BLaER1 treated with 17β-estradiol and CSF1 and Interleukin-3, amounts not matched to agents 10 nM and 100 nM (cell line): ENCODE measurements around the gene STRAP.

Source experiments
- H3K27ac ChIP-seq, 11 experiments: shearing (Covaris generic); formaldehyde crosslinking; 2 replicates each; pipeline ENCODE4 v1.8.1; 2022
- H3K27me3 ChIP-seq, 11 experiments: shearing (Covaris generic); formaldehyde crosslinking; 2 replicates each; pipeline ENCODE4 v1.8.1; 2022
- H3K36me3 ChIP-seq, 11 experiments: shearing (Covaris generic); formaldehyde crosslinking; 2 replicates each; pipeline ENCODE4 v1.8.1; 2022
- H3K4me1 ChIP-seq, 10 experiments: shearing (Covaris generic); formaldehyde crosslinking; 2 replicates each; pipeline ENCODE4 v1.8.1; 2022
- H3K4me2 ChIP-seq, 11 experiments: shearing (Covaris generic); formaldehyde crosslinking; 2 replicates each; pipeline ENCODE4 v1.8.1; 2022
- H3K4me3 ChIP-seq, 10 experiments: shearing (Covaris generic); formaldehyde crosslinking; 2 replicates each; pipeline ENCODE4 v1.8.1; 2022
- H3K9ac ChIP-seq, 11 experiments: shearing (Covaris generic); formaldehyde crosslinking; 2 replicates each; pipeline ENCODE4 v1.8.1; 2022
- H3K9me3 ChIP-seq, 11 experiments: shearing (Covaris generic); formaldehyde crosslinking; replicated peaks in 1 of 11; 2 replicates each; pipeline ENCODE4 v1.8.1; 2022
- H4K20me1 ChIP-seq, 11 experiments: shearing (Covaris generic); formaldehyde crosslinking; 2 replicates each; pipeline ENCODE4 v1.8.1; 2022
- Cebpa-rat ChIP-seq, 11 experiments: shearing (Covaris generic); IDR thresholded peaks; 2 replicates each; pipeline ENCODE4 v1.8.1; 2022

STRAP gene

DNA sequence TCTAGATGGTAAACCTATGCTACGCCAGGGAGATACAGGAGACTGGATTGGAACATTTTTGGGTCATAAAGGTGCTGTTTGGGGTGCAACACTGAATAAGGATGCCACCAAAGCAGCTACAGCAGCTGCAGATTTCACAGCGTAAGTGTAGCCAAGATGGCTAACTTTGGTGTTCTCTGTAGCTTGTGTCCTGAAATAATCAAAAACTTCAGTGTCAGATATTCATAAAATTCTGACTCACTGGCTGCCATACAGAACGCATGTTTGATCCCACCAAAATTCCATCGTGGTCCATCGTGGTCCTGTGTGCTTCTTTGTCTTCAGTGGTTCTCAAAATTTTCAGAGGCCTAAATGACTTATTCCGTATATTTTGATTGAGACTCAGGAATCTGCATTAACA, 1.3 kb downstream of the STRAP start:
- Histone ChIP-seq H3K27me3 (no peaks in the 10 kb centered on the region), H3K9ac (peak overlapping the region; percentile 89 to 96 (median 92)), H4K20me1 (peaks cover 41 to 62% (median 59%) of the 10 kb centered on the region in 11 experiments; a peak in 21 of 22 replicates), H3K36me3 (peaks cover 27 to 49% (median 41%) of the 10 kb centered on the region in 11 experiments), H3K4me2 (peak overlapping the region; percentile 82 to 95 (median 92)), H3K4me3 (peak overlapping the region; percentile 90 to 99 (median 96)), H3K9me3 (no peaks in the 10 kb centered on the region), H3K4me1 (peaks cover 16 to 48% (median 28%) of the 10 kb centered on the region in 10 experiments), H3K27ac (peak overlapping the region; percentile 81 to 94 (median 91); a peak in 20 of 22 replicates)
- no peak for TF ChIP-seq Cebpa-rat (IDR thresholded peaks at IDR 0.05)

DNA sequence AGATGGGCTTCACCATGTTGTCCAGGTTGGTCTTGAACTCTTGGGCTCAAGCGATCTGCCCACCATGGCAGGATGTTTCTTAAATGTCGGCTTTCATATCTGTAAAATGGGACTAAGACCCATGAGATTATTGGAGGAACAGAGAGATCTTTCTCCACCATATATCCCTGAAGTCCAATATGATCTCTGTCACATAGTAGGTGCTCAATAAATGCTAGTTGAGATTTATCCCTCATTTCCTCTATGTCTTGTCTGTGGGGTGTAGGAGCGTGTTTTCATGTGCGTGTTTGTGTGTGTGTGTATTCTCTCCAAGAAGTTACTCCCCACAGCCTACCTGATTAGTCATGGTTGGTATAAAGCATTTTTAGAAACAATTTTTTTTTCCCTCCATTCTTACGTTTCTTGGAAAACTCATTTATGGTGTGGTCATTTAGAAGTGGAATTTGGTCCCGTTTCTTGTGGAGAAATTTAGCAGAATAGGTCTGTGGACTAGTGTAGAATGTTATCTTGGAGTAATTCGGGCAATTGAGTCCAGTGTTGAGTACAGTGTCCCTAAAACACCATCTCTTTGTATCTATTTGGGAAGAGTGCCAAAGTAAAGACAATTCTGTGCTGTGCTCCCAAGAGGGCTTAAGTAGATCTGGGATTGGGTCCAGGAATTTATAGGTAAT, 4.3 kb downstream of the STRAP start:
- H3K4me2 ChIP-seq = no peak overlapping the region
- no peaks in the 10 kb centered on the region for H3K9me3 ChIP-seq
- no peak overlapping the region for H3K4me3 ChIP-seq
- H3K4me1 ChIP-seq = peaks cover 16 to 43% (median 22%) of the 10 kb centered on the region in 10 experiments
- no peak for TF ChIP-seq Cebpa-rat (IDR thresholded peaks at IDR 0.05)
- no peaks in the 10 kb centered on the region for H3K27me3 ChIP-seq
- H3K27ac ChIP-seq = no peak overlapping the region
- H3K36me3 ChIP-seq = peaks cover 45 to 79% (median 66%) of the 10 kb centered on the region in 11 experiments
- peaks cover 49 to 91% (median 79%) of the 10 kb centered on the region in 11 experiments; a peak in 21 of 22 replicates for H4K20me1 ChIP-seq
- no peak overlapping the region for H3K9ac ChIP-seq

DNA sequence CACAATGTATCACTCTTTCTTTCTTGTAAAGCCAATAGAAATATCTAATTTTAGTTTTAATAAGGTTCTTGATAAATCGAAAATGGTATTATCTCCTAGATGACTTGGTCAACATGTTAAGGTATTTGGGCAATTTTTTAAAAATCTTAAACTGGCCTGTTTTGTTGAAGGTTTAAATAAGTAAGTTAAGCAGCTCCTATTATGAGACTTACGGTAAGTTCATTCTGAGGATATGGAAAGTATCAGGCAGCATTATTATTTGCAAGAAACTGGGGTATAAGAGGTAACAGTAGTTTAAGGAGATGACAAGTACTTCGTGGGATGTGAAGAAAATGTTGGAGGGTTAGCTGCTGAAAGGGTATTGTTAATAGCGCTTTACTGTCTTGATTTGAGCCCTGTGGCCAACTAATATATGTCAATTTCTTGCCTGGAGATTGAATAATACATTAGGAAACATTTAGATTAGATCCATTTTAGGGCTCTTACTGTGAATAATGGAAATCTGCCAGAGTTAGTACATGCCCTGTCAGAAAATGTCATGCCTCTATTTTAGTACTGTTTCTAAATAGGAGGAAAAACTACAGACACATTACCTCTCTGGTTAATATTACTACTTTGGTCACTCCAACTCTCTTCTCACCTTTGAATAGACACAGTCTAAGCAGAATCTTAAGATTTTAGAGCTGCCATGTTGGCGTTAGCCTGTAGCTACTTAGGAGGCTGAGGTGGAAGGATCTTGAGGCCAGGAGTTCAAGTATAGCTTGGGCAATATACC, 5.0 kb downstream of the STRAP start:
- Histone ChIP-seq H3K4me1 (peaks cover 13 to 43% (median 20%) of the 10 kb centered on the region in 10 experiments), H3K4me2 (no peak overlapping the region), H3K9ac (no peak overlapping the region), H3K27me3 (no peaks in the 10 kb centered on the region), H4K20me1 (peaks cover 52 to 98% (median 79%) of the 10 kb centered on the region in 11 experiments; a peak in 21 of 22 replicates), H3K9me3 (no peaks in the 10 kb centered on the region), H3K27ac (no peak overlapping the region), H3K4me3 (no peak overlapping the region), H3K36me3 (peaks cover 50 to 86% (median 71%) of the 10 kb centered on the region in 11 experiments)
- no peak for TF ChIP-seq Cebpa-rat (IDR thresholded peaks at IDR 0.05)

DNA sequence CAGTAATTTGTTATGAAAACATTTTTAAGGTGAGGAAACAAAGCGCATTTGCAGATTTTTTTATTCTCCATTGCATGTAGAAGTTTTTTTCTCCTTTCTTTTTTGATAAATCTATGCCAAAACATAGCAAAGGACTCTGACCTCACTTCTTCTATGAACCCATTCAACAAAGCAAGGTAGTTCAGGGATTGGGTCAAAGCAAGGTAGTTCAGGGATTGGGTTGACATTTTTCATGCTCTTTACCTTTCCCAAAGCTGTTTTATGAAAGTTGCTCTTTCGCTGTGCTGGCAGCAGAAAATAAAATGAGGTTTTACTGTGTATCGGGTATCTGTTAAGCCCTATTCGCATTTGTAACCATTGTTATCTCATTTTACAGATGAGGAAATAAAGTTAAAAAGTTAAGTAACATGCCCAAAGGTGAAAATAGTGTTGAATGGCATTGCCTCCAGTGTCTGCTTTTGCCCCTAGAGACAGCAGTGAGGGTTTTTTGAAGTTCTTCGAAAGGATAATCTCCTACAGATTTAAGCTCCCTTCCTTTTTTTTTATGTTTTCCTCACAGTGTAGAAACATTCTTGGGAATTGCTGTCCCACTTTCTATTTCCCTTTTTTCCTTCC, 10.6 kb downstream of the STRAP start:
- Histone ChIP-seq H4K20me1 (peaks cover 16 to 84% (median 53%) of the 10 kb centered on the region in 11 experiments; a peak in 20 of 22 replicates), H3K36me3 (peaks cover 77 to 97% (median 85%) of the 10 kb centered on the region in 11 experiments)

DNA sequence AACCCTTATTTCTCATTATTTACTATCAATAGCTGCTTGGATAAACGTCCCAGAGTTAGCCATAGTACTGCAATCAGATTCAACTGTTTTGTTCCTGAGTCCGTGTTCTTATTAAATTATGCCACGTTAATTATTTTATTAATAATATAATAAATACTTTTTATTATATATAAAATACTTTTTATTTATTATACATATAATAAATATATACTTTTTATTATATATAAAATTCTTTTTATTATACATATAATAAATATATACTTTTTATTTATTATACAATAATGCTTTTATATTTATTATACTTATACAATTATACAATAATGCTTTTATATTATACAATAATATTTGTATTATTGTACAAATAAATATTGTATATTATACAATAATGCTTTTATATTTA, 11.1 kb downstream of the STRAP start:
- H3K4me3 ChIP-seq = no peak overlapping the region
- no peak overlapping the region for H3K4me2 ChIP-seq
- no peak overlapping the region for H3K9ac ChIP-seq
- H3K9me3 ChIP-seq = no peaks in the 10 kb centered on the region
- H4K20me1 ChIP-seq = peaks cover 12 to 84% (median 53%) of the 10 kb centered on the region in 11 experiments; a peak in 20 of 22 replicates
- no peak overlapping the region for H3K27ac ChIP-seq
- H3K27me3 ChIP-seq = no peaks in the 10 kb centered on the region
- H3K36me3 ChIP-seq = peaks cover 76 to 97% (median 86%) of the 10 kb centered on the region in 11 experiments
- no peak for TF ChIP-seq Cebpa-rat (IDR thresholded peaks at IDR 0.05)
- no peaks in the 10 kb centered on the region for H3K4me1 ChIP-seq

More for the DNA sequence above, 10.6 kb downstream of the STRAP start:
- H3K9me3 ChIP-seq = no peaks in the 10 kb centered on the region
- H3K9ac ChIP-seq = no peak overlapping the region
- H3K4me3 ChIP-seq = no peak overlapping the region
- H3K27me3 ChIP-seq = no peaks in the 10 kb centered on the region
- H3K4me2 ChIP-seq = no peak overlapping the region
- H3K4me1 ChIP-seq = peaks cover 0 to under 1% (median 0%) of the 10 kb centered on the region in 10 experiments; a peak in 1 of 20 replicates
- TF ChIP-seq Cebpa-rat (IDR thresholded peaks at IDR 0.05) = no peak
- H3K27ac ChIP-seq = no peak overlapping the region

DNA sequence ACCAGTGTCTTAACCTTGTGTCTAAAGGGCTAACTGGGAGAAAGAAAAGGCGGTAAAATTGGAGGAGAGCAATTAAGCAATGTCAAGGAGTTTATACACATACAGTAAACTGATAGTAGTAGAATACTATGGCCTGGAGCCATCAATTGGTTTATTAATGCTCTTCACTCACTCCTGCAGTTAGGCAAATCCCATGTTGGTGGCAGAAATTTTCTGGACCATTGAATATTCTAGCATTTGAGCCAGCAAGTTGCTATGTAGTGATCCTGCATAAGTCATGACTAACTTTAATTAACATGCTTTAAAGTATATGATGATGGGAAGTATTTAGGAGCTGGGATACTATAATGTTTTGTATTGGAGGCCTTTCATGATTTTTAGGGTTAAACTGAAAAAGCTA, 14.7 kb downstream of the STRAP start:
- no peak for TF ChIP-seq Cebpa-rat (IDR thresholded peaks at IDR 0.05)

DNA sequence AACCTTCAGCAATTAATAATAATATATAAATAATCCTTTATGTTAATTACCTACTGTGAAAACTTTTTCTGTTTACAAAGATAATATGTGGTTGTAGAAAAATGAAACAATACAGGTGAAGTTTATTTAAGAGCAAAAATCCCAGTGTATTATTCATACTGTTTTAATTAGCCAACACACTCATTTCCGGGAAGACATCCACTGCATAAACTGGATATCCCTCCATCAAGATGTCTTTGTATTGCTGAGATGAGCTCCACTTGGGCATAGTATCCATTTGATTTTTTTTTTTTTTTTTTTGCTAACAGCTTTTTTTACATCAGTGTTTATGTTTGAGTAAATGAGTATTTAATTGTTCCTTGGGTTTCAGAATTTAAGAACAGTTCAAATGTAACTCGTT, 15.2 kb downstream of the STRAP start:
- H3K4me2 ChIP-seq = no peak overlapping the region
- no peaks in the 10 kb centered on the region for H3K9me3 ChIP-seq
- no peaks in the 10 kb centered on the region for H3K27me3 ChIP-seq
- no peak overlapping the region for H3K9ac ChIP-seq
- no peak overlapping the region for H3K27ac ChIP-seq
- peaks cover 0 to 65% (median 31%) of the 10 kb centered on the region in 11 experiments; a peak in 18 of 22 replicates for H4K20me1 ChIP-seq
- TF ChIP-seq Cebpa-rat (IDR thresholded peaks at IDR 0.05) = no peak
- H3K4me1 ChIP-seq = no peaks in the 10 kb centered on the region
- no peak overlapping the region for H3K4me3 ChIP-seq
- H3K36me3 ChIP-seq = peaks cover 80 to 97% (median 94%) of the 10 kb centered on the region in 11 experiments

More for the DNA sequence above, 14.7 kb downstream of the STRAP start:
- Histone ChIP-seq H3K4me3 (no peak overlapping the region), H3K27ac (no peak overlapping the region), H3K4me2 (no peak overlapping the region), H3K4me1 (no peaks in the 10 kb centered on the region), H3K36me3 (peaks cover 76 to 97% (median 90%) of the 10 kb centered on the region in 11 experiments), H4K20me1 (peaks cover 0 to 67% (median 34%) of the 10 kb centered on the region in 11 experiments; a peak in 18 of 22 replicates), H3K9me3 (no peaks in the 10 kb centered on the region), H3K27me3 (no peaks in the 10 kb centered on the region), H3K9ac (no peak overlapping the region)

DNA sequence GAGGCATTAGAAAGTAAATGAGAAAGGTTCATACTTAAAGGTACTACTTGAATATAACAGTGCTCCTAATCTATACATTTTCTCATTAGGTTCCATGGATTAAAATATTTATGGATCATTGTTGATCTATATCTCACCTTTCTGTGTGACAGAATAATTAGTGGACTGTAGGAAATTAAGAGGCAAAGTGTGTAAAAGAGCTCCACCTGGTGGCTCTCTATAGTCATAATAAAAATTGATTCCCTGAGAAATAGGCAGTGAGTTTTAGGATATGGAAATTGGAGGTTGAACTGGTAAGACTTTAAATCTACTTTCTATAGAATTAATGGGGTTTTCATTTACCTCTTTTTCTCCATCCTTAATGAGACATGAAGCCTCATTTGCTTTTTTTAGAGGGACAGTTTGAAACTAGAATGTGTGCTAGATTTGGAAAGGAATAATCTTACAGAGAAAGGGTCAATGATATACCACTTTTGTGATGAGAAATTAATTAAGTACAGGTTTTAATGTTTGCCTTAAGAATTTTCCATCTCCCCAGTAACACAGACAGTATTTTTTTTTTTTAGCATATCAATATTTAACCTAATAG, 17.2 kb downstream of the STRAP start:
- no peak for TF ChIP-seq Cebpa-rat (IDR thresholded peaks at IDR 0.05)
- no peaks in the 10 kb centered on the region for H3K9me3 ChIP-seq
- no peak overlapping the region for H3K9ac ChIP-seq
- H3K4me1 ChIP-seq = no peaks in the 10 kb centered on the region
- H3K27ac ChIP-seq = no peak overlapping the region
- H4K20me1 ChIP-seq = peaks cover 0 to 51% (median 23%) of the 10 kb centered on the region in 11 experiments; a peak in 16 of 22 replicates
- no peak overlapping the region for H3K4me3 ChIP-seq
- H3K4me2 ChIP-seq = no peak overlapping the region
- peaks cover 83 to 100% (median 96%) of the 10 kb centered on the region in 11 experiments for H3K36me3 ChIP-seq
- no peaks in the 10 kb centered on the region for H3K27me3 ChIP-seq
